GM21825 (cell line): ENCODE data around the gene SIRT4.
"Not testable (repeated sequence)": the region's sequence is repeated elsewhere in the genome, so short reads cannot be mapped to it uniquely, and the experiment has no call there.

ENCODE experiments used
- ATAC-seq: cut with Tn5 transposase; IDR thresholded peaks from one replicate; pipeline ENCODE4 v1.9.1; 2021; ENCODE audit warnings: mild to moderate bottlenecking, moderate library complexity; ENCODE audit not compliant: unreplicated experiment

The SIRT4 gene

GRCh38 chr12:120332523-120332922, 30.4 kb downstream of the SIRT4 start:
- ATAC-seq: no peak

- ATAC-seq: not testable (repeated sequence)
Observed at GRCh38 chr12:120335447-120335846, 33.3 kb downstream of the SIRT4 start.

GRCh38 chr12:120336392-120336791, 34.3 kb downstream of the SIRT4 start:
- not testable (repeated sequence) for ATAC-seq

GRCh38 chr12:120337730-120338129, 35.6 kb downstream of the SIRT4 start:
- ATAC-seq: no peak

- ATAC-seq: no peak
Observed at GRCh38 chr12:120339256-120339655, 37.1 kb downstream of the SIRT4 start.

GRCh38 chr12:120342175-120343038, 40.3 kb downstream of the SIRT4 start:
- no peak for ATAC-seq

GRCh38 chr12:120343039-120343537, 41.0 kb downstream of the SIRT4 start:
- no peak for ATAC-seq

- no peak for ATAC-seq
Observed at GRCh38 chr12:120343692-120344091, 41.6 kb downstream of the SIRT4 start.

GRCh38 chr12:120346031-120346430, 43.9 kb downstream of the SIRT4 start:
- ATAC-seq: no peak

GRCh38 chr12:120346681-120347080, 44.6 kb downstream of the SIRT4 start:
- no peak for ATAC-seq

GRCh38 chr12:120347766-120348165, 45.6 kb downstream of the SIRT4 start:
- ATAC-seq: no peak

GRCh38 chr12:120350576-120351350, 48.6 kb downstream of the SIRT4 start:
- no peak for ATAC-seq

GRCh38 chr12:120352117-120352516, 50.0 kb downstream of the SIRT4 start:
- no peak for ATAC-seq

- ATAC-seq: no peak
Observed at GRCh38 chr12:120353136-120353535, 51.0 kb downstream of the SIRT4 start.

- ATAC-seq: no peak
Observed at GRCh38 chr12:120353556-120354317, 51.6 kb downstream of the SIRT4 start.

GRCh38 chr12:120356567-120357030, 54.5 kb downstream of the SIRT4 start:
- ATAC-seq: no peak

- no peak for ATAC-seq
Observed at GRCh38 chr12:120357104-120357503, 55.0 kb downstream of the SIRT4 start.

GRCh38 chr12:120358412-120359100, 56.4 kb downstream of the SIRT4 start:
- ATAC-seq: no peak

GRCh38 chr12:120359128-120359527, 57.0 kb downstream of the SIRT4 start:
- ATAC-seq: no peak

- no peak for ATAC-seq
Observed at GRCh38 chr12:120361506-120362208, 59.5 kb downstream of the SIRT4 start.
